HepG2 (cell line): ENCODE data around the gene RNF114. TPM values are rescaled to one million over a fixed set of nuclear protein-coding genes. Genes with fewer than 3 reads are reported as not detected.

Experiments used
- E2F2 ChIP-seq: sonication (generic); formaldehyde crosslinking; IDR thresholded peaks from 2 replicates; pipeline ENCODE4 v1.4.0; 2020; ENCODE audit warnings: missing genetic modification reagents, borderline replicate concordance
- EP300 ChIP-seq, 3 experiments: sonication (generic) in 1 of 3; formaldehyde crosslinking in 1 of 3; IDR thresholded peaks; 2 replicates each; pipeline versions ENCODE4 v1.5.1 to v1.6.1; 2011 to 2020; ENCODE audit warnings: low read depth in 2 of 3, low read length in 2 of 3, borderline replicate concordance in 1 of 3, improper control_type of control experiment in 1 of 3, mild to moderate bottlenecking in 1 of 3, missing genetic modification reagents in 1 of 3, moderate library complexity in 1 of 3
- FOXA1 ChIP-seq, 2 experiments: fragments of 450-650 bp in 1 of 2; sonication (generic) in 1 of 2; formaldehyde crosslinking in 1 of 2; IDR thresholded peaks; 2 replicates each; pipeline versions ENCODE4 v1.4.0 to v1.6.1; 2016 to 2020; ENCODE audit warnings: missing genetic modification reagents in 1 of 2
- FOXK1 ChIP-seq: sonication (generic); formaldehyde crosslinking; IDR thresholded peaks from 2 replicates; pipeline ENCODE4 v1.4.0; 2020; ENCODE audit warnings: low read depth, missing genetic modification reagents, borderline replicate concordance
- HNF1B ChIP-seq: sonication (generic); formaldehyde crosslinking; IDR thresholded peaks from 2 replicates; pipeline ENCODE4 v1.5.1; 2020; ENCODE audit warnings: mild to moderate bottlenecking, moderate library complexity, missing genetic modification reagents
- KDM4B ChIP-seq: sonication (generic); formaldehyde crosslinking; IDR thresholded peaks from 2 replicates; pipeline ENCODE4 v1.4.0; 2020; ENCODE audit warnings: missing genetic modification reagents
- MEF2D ChIP-seq: sonication (generic); formaldehyde crosslinking; IDR thresholded peaks from 2 replicates; pipeline ENCODE4 v1.5.1; 2020; ENCODE audit warnings: mild to moderate bottlenecking, missing genetic modification reagents
- NFATC3 ChIP-seq: sonication (generic); formaldehyde crosslinking; IDR thresholded peaks from 2 replicates; pipeline ENCODE4 v1.5.1; 2020; ENCODE audit warnings: mild to moderate bottlenecking, missing genetic modification reagents
- SMYD3 ChIP-seq: sonication (generic); formaldehyde crosslinking; IDR thresholded peaks from 2 replicates; pipeline ENCODE4 v1.8.1; 2023; ENCODE audit warnings: mild to moderate bottlenecking, missing genetic modification reagents
- TARDBP ChIP-seq: sonication (generic); formaldehyde crosslinking; IDR thresholded peaks from 2 replicates; pipeline ENCODE4 v1.8.0; 2022; ENCODE audit warnings: mild to moderate bottlenecking, missing genetic modification reagents
- ZBTB4 ChIP-seq: sonication (generic); formaldehyde crosslinking; IDR thresholded peaks from 2 replicates; pipeline ENCODE4 v1.4.0; 2020; ENCODE audit warnings: missing genetic modification reagents, mild to moderate bottlenecking, borderline replicate concordance
- ZBTB44 ChIP-seq: sonication (generic); formaldehyde crosslinking; IDR thresholded peaks from 2 replicates; pipeline ENCODE4 v1.4.0; 2020; ENCODE audit warnings: missing genetic modification reagents
- ZKSCAN8 ChIP-seq: IDR thresholded peaks from 2 replicates; pipeline ENCODE4 v1.6.1; 2016; ENCODE audit warnings: borderline replicate concordance, missing genetic modification reagents, missing compliant biosample characterization
- ZNF10 ChIP-seq: sonication (generic); formaldehyde crosslinking; IDR thresholded peaks from 2 replicates; pipeline ENCODE4 v1.4.0; 2020; ENCODE audit warnings: mild to moderate bottlenecking, low read depth, missing genetic modification reagents, borderline replicate concordance
- ZNF160 ChIP-seq: sonication (generic); formaldehyde crosslinking; IDR thresholded peaks from 2 replicates; pipeline ENCODE4 v1.8.0; 2022; ENCODE audit warnings: mild to moderate bottlenecking, inconsistent platforms, missing genetic modification reagents
- ZNF44 ChIP-seq: sonication (generic); formaldehyde crosslinking; IDR thresholded peaks from 2 replicates; pipeline ENCODE4 v1.5.1; 2020; ENCODE audit warnings: mild to moderate bottlenecking, missing genetic modification reagents
- ZNF598 ChIP-seq: sonication (generic); formaldehyde crosslinking; IDR thresholded peaks from 2 replicates; pipeline ENCODE4 v1.5.1; 2020; ENCODE audit warnings: mild to moderate bottlenecking, missing genetic modification reagents, borderline replicate concordance
- ZNF770 ChIP-seq: sonication (generic); formaldehyde crosslinking; IDR thresholded peaks from 2 replicates; pipeline ENCODE4 v1.5.0; 2020; ENCODE audit warnings: mild to moderate bottlenecking, missing genetic modification reagents
- polyA plus RNA-seq, 8 experiments: library from polyadenylated mRNA; depleted of rRNA in 3 of 8; stranded (reverse) in 7 of 8; unstranded in 1 of 8; fragments of >200 nt; fragmentation: Illumina TruSeq in 4 of 8; extraction: Trizol in 4 of 8; gene quantifications; 2 replicates each; pipeline versions ENCODE4 v1.2.1 to v1.2.3, GENCODE V29; 2011 to 2016; ENCODE audit warnings: low read depth in 4 of 8, missing spikeins in 1 of 8, mixed read lengths in 1 of 8; ENCODE audit not compliant: insufficient read depth in 1 of 8
- total RNA-seq, 5 experiments: library from RNA; depleted of rRNA; stranded (reverse); fragments of >200 nt; fragmentation: Illumina TruSeq; extraction: Trizol; gene quantifications; 2 replicates each; pipeline ENCODE4 v1.2.3, GENCODE V29; 2016; ENCODE audit warnings: low read depth in 1 of 5

The RNF114 gene
- total and polyA plus RNA-seq, 2 of the 13 experiments (the other 11 are each of a cell fraction or from before 2014, with no cell fraction given), result 119 to 126 TPM

- TF ChIP-seq ZBTB44 (no peak), HNF1B (peak; percentile 74; the same call in 1 of the 2 replicates), FOXA1 (IDR thresholded peaks at IDR 0.05) (no peak), FOXA1 (CRISPR knock-in tag; IDR thresholded peaks at IDR 0.05) (0 out of 2 replicates have a peak, but pooled peaks have one; percentile 23), KDM4B (no peak), NFATC3 (CRISPR knock-in tag) (peak; percentile 99), TARDBP (peak; percentile 60; the same call in 1 of the 2 replicates), SMYD3 (CRISPR knock-in tag) (peak; percentile 93; the same call in 1 of the 2 replicates), ZNF598 (CRISPR knock-in tag) (0 out of 2 replicates have a peak, but pooled peaks have one; percentile 90), ZNF44 (CRISPR knock-in tag) (peak; percentile 91; the same call in 1 of the 2 replicates), EP300 (IDR thresholded peaks at IDR 0.05; ENCODE audit: low read depth in 2 of 2, low read length in 2 of 2) (no peak), EP300 (CRISPR knock-in tag; IDR thresholded peaks at IDR 0.05; ENCODE audit: borderline replicate concordance) (no peak), ZNF770 (CRISPR knock-in tag) (no peak), E2F2 (CRISPR knock-in tag) (no peak), ZNF10 (CRISPR knock-in tag) (no peak), ZKSCAN8 (CRISPR knock-in tag) (no peak), ZBTB4 (CRISPR knock-in tag) (0 out of 2 replicates have a peak, but pooled peaks have one; percentile 54), MEF2D (CRISPR knock-in tag) (0 out of 2 replicates have a peak, but pooled peaks have one; percentile 13), ZNF160 (CRISPR knock-in tag) (no peak), FOXK1 (CRISPR knock-in tag) (no peak)
Measured at GRCh38 chr20:49982072-49982345, 45.8 kb downstream of the RNF114 start (continued).
